IMR-90 (cell line): ENCODE results near the gene ROBO1.

Source experiments
- BHLHE40 ChIP-seq: fragments of 150-350 bp; IDR thresholded peaks from 2 replicates; pipeline ENCODE4 v1.6.1; 2016; ENCODE audit warnings: mild to moderate bottlenecking, low read depth, low read length
- CEBPB ChIP-seq: IDR thresholded peaks from 2 replicates; pipeline ENCODE4 v1.6.1; 2012; ENCODE audit warnings: low read depth, low read length, improper control_type of control experiment
- CHD1 ChIP-seq: IDR thresholded peaks from 2 replicates; pipeline ENCODE4 v1.6.1; 2012; ENCODE audit warnings: low read depth, low read length, improper control_type of control experiment
- CTCF ChIP-seq: conservative IDR thresholded peaks from 2 replicates; pipeline ENCODE4 v1.5.1; 2012; ENCODE audit warnings: mild to moderate bottlenecking, low read depth, low read length, improper control_type of control experiment
- FOS ChIP-seq: fragments of 150-350 bp; IDR thresholded peaks from 2 replicates; pipeline ENCODE4 v1.6.1; 2016; ENCODE audit warnings: low read depth, low read length
- MAFK ChIP-seq: IDR thresholded peaks from 2 replicates; pipeline ENCODE4 v1.6.1; 2012; ENCODE audit warnings: low read depth, low read length, improper control_type of control experiment
- MAZ ChIP-seq: IDR thresholded peaks from 2 replicates; pipeline ENCODE4 v1.6.1; 2012; ENCODE audit warnings: low read depth, mild to moderate bottlenecking, low read length, improper control_type of control experiment, moderate library complexity, borderline replicate concordance
- POLR2A ChIP-seq: IDR thresholded peaks from 2 replicates; pipeline ENCODE4 v1.6.1; 2012; ENCODE audit warnings: mild to moderate bottlenecking, low read depth, low read length
- RAD21 ChIP-seq: IDR thresholded peaks from 2 replicates; pipeline ENCODE4 v1.6.1; 2012; ENCODE audit warnings: low read length, improper control_type of control experiment
- RCOR1 ChIP-seq: IDR thresholded peaks from 2 replicates; pipeline ENCODE4 v1.6.1; 2012; ENCODE audit warnings: mild to moderate bottlenecking, low read length, improper control_type of control experiment; ENCODE audit not compliant: insufficient replicate concordance
- RFX5 ChIP-seq: IDR thresholded peaks from 2 replicates; pipeline ENCODE4 v1.8.0; 2012; ENCODE audit warnings: low read depth, mild to moderate bottlenecking, low read length, moderate library complexity
- SMC3 ChIP-seq: fragments of 150-350 bp; IDR thresholded peaks from 2 replicates; pipeline ENCODE4 v1.6.1; 2016; ENCODE audit warnings: low read depth, mild to moderate bottlenecking, antibody characterized with exemption, low read length, moderate library complexity

GRCh38 chr3:78834910-78835309, 932.9 kb downstream of the ROBO1 start:
- no peak for TF ChIP-seq CTCF
- no peak for TF ChIP-seq SMC3
- no peak for TF ChIP-seq FOS
- TF ChIP-seq POLR2A = no peak
- TF ChIP-seq BHLHE40 = no peak
- no peak for TF ChIP-seq RAD21
- no peak for TF ChIP-seq CEBPB
- TF ChIP-seq RFX5 = no peak
- no peak for TF ChIP-seq MAZ
- no peak for TF ChIP-seq MAFK
- TF ChIP-seq RCOR1 = no peak
- no peak for TF ChIP-seq CHD1
